K562 (cell line): ENCODE results near the gene TOM1L2. TPM values are rescaled to one million over a fixed set of nuclear protein-coding genes. Genes with fewer than 3 reads are reported as not detected.

Source experiments
- BRD4 ChIP-seq: fragments of 200-600 bp; sonication (generic); IDR thresholded peaks from 2 replicates; pipeline ENCODE4 v1.6.1; 2017; ENCODE audit warnings: inconsistent platforms
- CBX1 ChIP-seq: sonication (generic); IDR thresholded peaks from 2 replicates; pipeline ENCODE4 v1.6.1; 2016; ENCODE audit warnings: antibody characterized with exemption, low read depth, mild to moderate bottlenecking
- DPF2 ChIP-seq: fragments of 450-650 bp; IDR thresholded peaks from 2 replicates; pipeline ENCODE4 v1.6.1; 2016
- ETS2 ChIP-seq: IDR thresholded peaks from 2 replicates; pipeline ENCODE4 v1.6.1; 2016; ENCODE audit warnings: borderline replicate concordance, missing genetic modification characterization, mild to moderate bottlenecking, moderate library complexity, missing compliant biosample characterization; ENCODE audit not compliant: poor library complexity, severe bottlenecking
- FOSL1 ChIP-seq: fragments of 200-800 bp; sonication (Bioruptor generic); conservative IDR thresholded peaks from 2 replicates; pipeline ENCODE4 v1.6.1; 2016; ENCODE audit warnings: missing genetic modification characterization, missing compliant biosample characterization
- GABPB2 ChIP-seq: fragments of 250-450 bp; sonication (Bioruptor Pico); conservative IDR thresholded peaks from 2 replicates; pipeline ENCODE4 v1.5.1; 2021; ENCODE audit warnings: mild to moderate bottlenecking
- HDAC2 ChIP-seq: fragments of 450-650 bp; IDR thresholded peaks from 2 replicates; pipeline ENCODE4 v1.6.1; 2016; ENCODE audit warnings: mild to moderate bottlenecking
- JUNB ChIP-seq: fragments of 450-650 bp; formaldehyde crosslinking; conservative IDR thresholded peaks from 2 replicates; pipeline ENCODE4 v1.4.0; 2020; ENCODE audit warnings: mild to moderate bottlenecking
- KLF1 ChIP-seq: fragments of 450-650 bp; IDR thresholded peaks from 2 replicates; pipeline ENCODE4 v1.6.1; 2016; ENCODE audit warnings: missing genetic modification characterization, missing compliant biosample characterization
- KLF16 ChIP-seq: IDR thresholded peaks from 2 replicates; pipeline ENCODE4 v1.6.1; 2016; ENCODE audit warnings: antibody characterized with exemption
- MCM3 ChIP-seq: fragments of 450-650 bp; IDR thresholded peaks from 2 replicates; pipeline ENCODE4 v1.6.1; 2016
- MED1 ChIP-seq: sonication (generic); formaldehyde crosslinking; IDR thresholded peaks from 2 replicates; pipeline ENCODE4 v1.8.1; 2023; ENCODE audit warnings: missing genetic modification reagents, borderline replicate concordance
- MTA1 ChIP-seq: fragments of 450-650 bp; IDR thresholded peaks from 2 replicates; pipeline ENCODE4 v1.6.1; 2017; ENCODE audit warnings: borderline replicate concordance
- MTA3 ChIP-seq: fragments of 450-650 bp; formaldehyde crosslinking; IDR thresholded peaks from 2 replicates; pipeline ENCODE4 v1.6.1; 2017; ENCODE audit warnings: mild to moderate bottlenecking, borderline replicate concordance
- MXD1 ChIP-seq: fragments of 250-450 bp; sonication (Bioruptor Pico); IDR thresholded peaks from 2 replicates; pipeline ENCODE4 v1.8.0; 2021; ENCODE audit warnings: borderline replicate concordance, mild to moderate bottlenecking, moderate library complexity; ENCODE audit not compliant: poor library complexity, severe bottlenecking
- NCOA1 ChIP-seq: fragments of 450-650 bp; IDR thresholded peaks from 2 replicates; pipeline ENCODE4 v1.6.1; 2016; ENCODE audit warnings: low read depth
- NEUROD1 ChIP-seq: fragments of 150-350 bp; IDR thresholded peaks from 2 replicates; pipeline ENCODE4 v1.6.1; 2014; ENCODE audit warnings: borderline replicate concordance, low read length, low read depth; ENCODE audit not compliant: partially characterized antibody
- NR2C2 ChIP-seq, 2 experiments: fragments of 200-800 bp in 1 of 2; sonication (Bioruptor generic) in 1 of 2; sonication (generic) in 1 of 2; formaldehyde crosslinking in 1 of 2; IDR thresholded peaks; 2 replicates each; pipeline versions ENCODE4 v1.6.1 to v1.8.0; 2016 to 2022; ENCODE audit warnings: mild to moderate bottlenecking in 1 of 2, missing compliant biosample characterization in 1 of 2, missing genetic modification characterization in 1 of 2, missing genetic modification reagents in 1 of 2
- PTRF ChIP-seq: fragments of 450-650 bp; IDR thresholded peaks from 2 replicates; pipeline ENCODE4 v1.6.1; 2016; ENCODE audit warnings: mild to moderate bottlenecking, missing genetic modification characterization, missing compliant biosample characterization
- PYGO2 ChIP-seq: fragments of 450-650 bp; IDR thresholded peaks from 2 replicates; pipeline ENCODE4 v1.6.1; 2016; ENCODE audit warnings: mild to moderate bottlenecking, missing genetic modification characterization, moderate library complexity, missing compliant biosample characterization
- RBM15 ChIP-seq: fragments of 200-400 bp; formaldehyde crosslinking; IDR thresholded peaks from 2 replicates; pipeline ENCODE4 v1.6.1; 2018; ENCODE audit warnings: mild to moderate bottlenecking, low read length, moderate library complexity; ENCODE audit not compliant: insufficient read depth
- RHOXF2B ChIP-seq: fragments of 250-450 bp; sonication (Bioruptor Pico); conservative IDR thresholded peaks from 2 replicates; pipeline ENCODE4 v1.5.1; 2021
- TAL1 ChIP-seq: fragments of 450-650 bp; IDR thresholded peaks from 2 replicates; pipeline ENCODE4 v1.6.1; 2016; ENCODE audit warnings: mild to moderate bottlenecking
- THRA ChIP-seq: fragments of 450-650 bp; IDR thresholded peaks from 2 replicates; pipeline ENCODE4 v1.6.1; 2017; ENCODE audit warnings: mild to moderate bottlenecking, moderate library complexity
- ZBTB43 ChIP-seq: sonication (generic); formaldehyde crosslinking; IDR thresholded peaks from 2 replicates; pipeline ENCODE4 v1.8.0; 2023; ENCODE audit warnings: mild to moderate bottlenecking, missing genetic modification reagents
- ZNF121 ChIP-seq: sonication (generic); formaldehyde crosslinking; conservative IDR thresholded peaks from 2 replicates; pipeline ENCODE4 v1.8.0; 2022; ENCODE audit warnings: missing genetic modification reagents
- ZNF184 ChIP-seq: sonication (generic); formaldehyde crosslinking; IDR thresholded peaks from 2 replicates; pipeline ENCODE4 v1.5.0; 2020; ENCODE audit warnings: missing genetic modification reagents
- ZNF311 ChIP-seq: fragments of 250-450 bp; sonication (Bioruptor Pico); IDR thresholded peaks from 2 replicates; pipeline ENCODE4 v1.4.0; 2020; ENCODE audit warnings: mild to moderate bottlenecking, moderate library complexity
- ZNF384 ChIP-seq: IDR thresholded peaks from 2 replicates; pipeline ENCODE4 v1.6.1; 2012; ENCODE audit warnings: low read depth, low read length, improper control_type of control experiment
- ZNF436 ChIP-seq: fragments of 250-450, 450-650 bp; sonication (Bioruptor Pico); formaldehyde crosslinking; IDR thresholded peaks from 2 replicates; pipeline ENCODE4 v1.7.0; 2020; ENCODE audit warnings: mild to moderate bottlenecking
- polyA plus RNA-seq, 8 experiments: library from polyadenylated mRNA; depleted of rRNA in 4 of 8; stranded (reverse) in 5 of 8; unstranded in 3 of 8; fragments of >200 nt; fragmentation: Nextera tagmentation in 2 of 8; fragmentation: Illumina TruSeq in 1 of 8; extraction: Ambion mirVana in 2 of 8; extraction: Trizol in 1 of 8; gene quantifications; 2 replicates each; pipeline versions ENCODE4 v1.2.1 to v1.2.3, GENCODE V29; 2011 to 2014; ENCODE audit warnings: inconsistent platforms in 1 of 8, missing spikeins in 1 of 8
- total RNA-seq, 7 experiments: library from RNA; depleted of rRNA in 6 of 7; stranded (reverse); fragments of >200 nt in 6 of 7; fragmentation: Illumina TruSeq in 2 of 7; extraction: Trizol in 2 of 7; gene quantifications; 2 replicates each; pipeline versions ENCODE4 v1.2.1 to v1.2.3, GENCODE V29; 2011 to 2021; ENCODE audit warnings: low replicate concordance in 1 of 7

TOM1L2 gene
- total and polyA plus RNA-seq, 9 of the 15 experiments (the other 6 are each of a cell fraction or from before 2014, with no cell fraction given): 0.07 to 6.0 (median 2.5) TPM

- no peak for TF ChIP-seq PYGO2 (tag)
- no peak for TF ChIP-seq THRA
- no peak for TF ChIP-seq MCM3
- peak; percentile 58 for TF ChIP-seq NEUROD1
- TF ChIP-seq ZNF184: no peak
- no peak for TF ChIP-seq RBM15
- TF ChIP-seq KLF1 (tag): no peak
- TF ChIP-seq NR2C2 (CRISPR knock-in tag; IDR thresholded peaks at IDR 0.05): peak; percentile 58; the same call in 1 of the 2 replicates
- TF ChIP-seq NR2C2 (tag; IDR thresholded peaks at IDR 0.05): peak; percentile 6; the same call in 1 of the 2 replicates
- TF ChIP-seq NCOA1: no peak
- peak; percentile 9; the same call in 1 of the 2 replicates for TF ChIP-seq FOSL1 (tag)
- no peak for TF ChIP-seq JUNB (CRISPR knock-in tag)
- TF ChIP-seq MXD1 (CRISPR knock-in tag): no peak
- TF ChIP-seq TAL1: no peak
- TF ChIP-seq GABPB2: no peak
- TF ChIP-seq DPF2: no peak
- no peak for TF ChIP-seq ZNF121 (CRISPR knock-in tag)
- TF ChIP-seq PTRF: no peak
- TF ChIP-seq RHOXF2B: no peak
- no peak for TF ChIP-seq MTA1
- no peak for TF ChIP-seq ZBTB43 (CRISPR knock-in tag)
- TF ChIP-seq MTA3: 0 out of 2 replicates have a peak, but pooled peaks have one; percentile 38
- peak; percentile 57; the same call in 1 of the 2 replicates for TF ChIP-seq BRD4
- no peak for TF ChIP-seq HDAC2
- 0 out of 2 replicates have a peak, but pooled peaks have one; percentile 87 for TF ChIP-seq MED1 (CRISPR knock-in tag)
- no peak for TF ChIP-seq ZNF384
- TF ChIP-seq ETS2: no peak
- no peak for TF ChIP-seq ZNF311 (CRISPR knock-in tag)
- TF ChIP-seq KLF16: no peak
- TF ChIP-seq ZNF436: no peak
- TF ChIP-seq CBX1: peak; percentile 72
These were observed 135.9 kb downstream of the TOM1L2 start (continued) for GRCh38 chr17:17836250-17836817.
